HTERT RPE-1 (cell line): ENCODE data around the gene SETD7.
"Not testable (repeated sequence)": the region's sequence is repeated elsewhere in the genome, so short reads cannot be mapped to it uniquely, and the experiment has no call there.

Experiments
- in situ Hi-C: fragments of 300-500 bp; cut with MboI; formaldehyde crosslinking; loops from 4 replicates; pipeline ENCODE4 v1.14.3; 2020; ENCODE audit warnings: low sequenced_read_pairs

The SETD7 gene

DNA sequence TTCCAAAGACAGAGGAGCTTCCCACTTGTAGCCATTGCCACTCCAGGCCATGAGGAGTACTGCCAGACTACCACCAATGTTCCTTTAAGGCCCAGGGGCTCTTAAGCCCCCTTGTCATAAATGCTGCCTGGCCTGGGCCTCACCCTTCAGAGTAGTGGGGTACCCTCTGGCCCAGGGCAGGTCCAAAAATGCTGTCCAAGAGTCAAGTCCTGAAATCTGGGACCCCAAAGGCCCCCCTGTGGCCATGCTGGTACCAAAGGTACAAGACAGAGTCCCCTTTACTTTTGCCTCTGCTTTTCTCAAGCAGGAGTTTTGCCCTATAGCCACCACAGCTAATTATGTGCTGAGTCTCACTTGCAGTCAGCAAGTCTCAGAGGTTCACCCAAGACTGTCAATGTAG lies 85.7 kb downstream of the SETD7 start:
- in situ Hi-C loops = no loop called here

- in situ Hi-C loops = no loop called here
Observed at GRCh38 chr4:139469869-139470268, 86.2 kb downstream of the SETD7 start.

DNA sequence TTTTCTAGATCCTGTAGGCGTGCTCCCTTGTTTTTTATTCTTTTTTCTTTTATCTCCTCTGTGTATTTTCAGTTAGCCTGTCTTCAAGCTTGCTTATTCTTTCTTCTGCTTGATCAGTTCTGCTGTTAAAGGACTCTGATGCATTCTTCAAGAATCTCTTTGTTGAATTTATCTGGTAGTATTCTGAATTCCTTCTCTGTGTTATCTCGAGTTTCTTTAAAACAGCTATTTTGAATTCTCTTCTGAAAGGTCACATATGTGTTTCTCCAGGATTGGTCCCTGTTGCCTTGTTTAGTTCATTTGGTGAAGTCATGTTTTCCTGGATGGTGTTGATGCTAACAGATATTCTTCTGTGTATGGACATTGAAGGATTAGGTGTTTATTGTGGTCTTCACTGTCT lies 86.8 kb downstream of the SETD7 start:
- in situ Hi-C loops = no loop called here

DNA sequence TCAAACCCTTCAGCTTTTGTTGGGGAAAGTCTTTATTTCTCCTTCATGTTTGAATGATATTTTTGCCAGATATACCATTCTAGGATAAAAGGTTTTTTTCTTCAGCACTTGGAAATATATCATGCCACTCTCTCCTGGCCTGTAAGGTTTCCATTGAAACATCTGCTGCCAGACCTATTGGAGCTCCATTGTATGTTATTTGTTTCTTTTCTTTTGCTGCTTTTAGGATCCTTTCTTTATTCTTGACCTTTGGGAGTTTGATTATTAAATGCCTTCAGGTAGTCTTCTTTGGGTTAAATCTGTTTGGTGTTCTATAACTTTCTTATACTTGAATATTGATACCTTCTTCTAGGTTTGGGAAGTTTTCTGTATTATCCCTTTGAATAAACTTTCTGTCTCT lies 87.3 kb downstream of the SETD7 start:
- in situ Hi-C loops = not testable (repeated sequence)

DNA sequence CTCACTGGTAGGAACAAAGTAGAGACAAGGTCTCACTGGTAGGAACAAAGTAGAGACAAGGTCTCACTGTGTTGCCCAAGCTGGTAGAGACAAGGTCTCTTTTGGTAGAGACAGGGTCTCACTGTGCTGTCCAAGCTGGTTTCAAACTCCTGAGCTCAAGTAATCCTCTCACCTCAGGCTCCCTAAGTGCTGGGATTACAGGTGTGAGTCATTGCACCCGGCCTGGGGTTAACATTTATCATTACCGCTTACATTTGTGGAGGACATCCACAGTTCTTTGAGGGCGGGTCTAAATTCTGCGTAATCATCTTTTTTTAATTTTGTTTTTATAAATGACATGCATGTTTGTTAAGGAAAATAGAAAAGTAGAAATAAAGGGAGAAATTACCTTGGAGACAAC lies 90.1 kb downstream of the SETD7 start:
- in situ Hi-C loops = no loop called here

DNA sequence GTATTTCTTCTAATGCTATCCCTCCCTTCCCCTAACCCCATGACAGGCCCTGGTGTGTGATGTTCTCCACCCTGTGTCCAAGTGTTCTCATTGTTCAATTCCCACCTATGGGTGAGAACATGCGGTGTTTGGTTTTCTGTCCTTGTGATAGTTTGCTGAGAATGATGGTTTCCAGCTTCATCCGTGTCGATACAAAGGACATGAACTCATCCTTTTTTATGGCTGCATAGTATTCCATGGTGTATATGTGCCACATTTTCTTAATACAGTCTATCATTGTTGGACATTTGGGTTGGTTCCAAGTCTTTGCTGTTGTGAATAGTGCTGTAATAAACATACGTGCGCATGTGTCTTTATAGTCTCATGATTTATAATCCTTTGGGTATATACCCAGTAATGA lies 91.5 kb downstream of the SETD7 start:
- in situ Hi-C loops = not testable (repeated sequence)

DNA sequence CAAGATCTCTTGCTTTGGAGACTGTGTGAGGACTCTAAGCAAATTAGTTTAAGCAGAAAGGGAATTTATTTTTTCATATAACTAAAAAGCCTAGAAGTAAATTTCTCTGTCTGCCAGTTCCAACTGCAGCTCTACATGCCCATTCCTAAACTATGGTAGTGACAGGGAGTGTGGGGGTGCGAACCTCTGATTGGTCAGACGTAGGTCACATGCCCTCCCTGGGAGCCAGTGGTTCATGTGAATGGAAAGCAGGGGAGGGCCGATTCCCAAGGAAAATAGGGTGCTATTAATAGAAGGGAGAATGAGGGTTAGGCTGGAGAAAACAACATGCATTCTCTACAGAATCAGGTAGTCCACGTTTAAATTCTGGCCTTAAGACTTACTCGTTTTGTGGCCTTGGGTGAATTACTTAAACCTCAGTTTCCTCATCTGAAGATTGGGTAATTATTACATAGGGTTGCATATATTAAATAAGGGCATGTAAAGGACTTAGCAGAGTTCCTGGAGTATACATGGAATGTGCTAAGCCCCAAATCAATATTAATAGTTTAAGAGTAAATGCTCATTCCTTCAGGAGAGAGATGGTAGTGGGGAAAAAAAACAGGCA lies 94.9 kb downstream of the SETD7 start:
- in situ Hi-C loops = no loop called here

GRCh38 chr4:139460565-139460964 lies 95.5 kb downstream of the SETD7 start:
- in situ Hi-C loops = no loop called here

GRCh38 chr4:139458999-139459398 lies 97.0 kb downstream of the SETD7 start:
- in situ Hi-C loops = no loop called here

DNA sequence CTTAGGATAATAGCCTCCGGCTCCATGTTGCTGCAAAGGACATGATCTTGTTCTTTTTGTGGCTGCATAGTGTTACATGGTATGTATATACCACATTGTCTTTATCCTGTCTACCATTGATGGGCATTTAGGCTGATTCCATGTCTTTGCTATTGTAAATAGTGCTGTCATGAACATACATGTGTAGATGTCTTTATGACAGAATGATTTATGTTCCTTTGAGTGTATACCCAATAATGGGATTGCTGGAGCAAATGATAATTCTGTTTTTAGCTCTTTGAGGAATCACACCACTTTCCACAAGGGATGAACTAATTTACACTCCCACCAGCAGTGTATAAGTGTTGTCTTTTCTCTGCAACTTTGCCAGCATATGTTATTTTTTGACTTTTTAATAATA lies 97.5 kb downstream of the SETD7 start:
- in situ Hi-C loops = no loop called here

GRCh38 chr4:139457318-139457717 lies 98.7 kb downstream of the SETD7 start:
- in situ Hi-C loops = no loop called here

GRCh38 chr4:139455126-139455538 lies 100.9 kb downstream of the SETD7 start:
- in situ Hi-C loops = no loop called here

DNA sequence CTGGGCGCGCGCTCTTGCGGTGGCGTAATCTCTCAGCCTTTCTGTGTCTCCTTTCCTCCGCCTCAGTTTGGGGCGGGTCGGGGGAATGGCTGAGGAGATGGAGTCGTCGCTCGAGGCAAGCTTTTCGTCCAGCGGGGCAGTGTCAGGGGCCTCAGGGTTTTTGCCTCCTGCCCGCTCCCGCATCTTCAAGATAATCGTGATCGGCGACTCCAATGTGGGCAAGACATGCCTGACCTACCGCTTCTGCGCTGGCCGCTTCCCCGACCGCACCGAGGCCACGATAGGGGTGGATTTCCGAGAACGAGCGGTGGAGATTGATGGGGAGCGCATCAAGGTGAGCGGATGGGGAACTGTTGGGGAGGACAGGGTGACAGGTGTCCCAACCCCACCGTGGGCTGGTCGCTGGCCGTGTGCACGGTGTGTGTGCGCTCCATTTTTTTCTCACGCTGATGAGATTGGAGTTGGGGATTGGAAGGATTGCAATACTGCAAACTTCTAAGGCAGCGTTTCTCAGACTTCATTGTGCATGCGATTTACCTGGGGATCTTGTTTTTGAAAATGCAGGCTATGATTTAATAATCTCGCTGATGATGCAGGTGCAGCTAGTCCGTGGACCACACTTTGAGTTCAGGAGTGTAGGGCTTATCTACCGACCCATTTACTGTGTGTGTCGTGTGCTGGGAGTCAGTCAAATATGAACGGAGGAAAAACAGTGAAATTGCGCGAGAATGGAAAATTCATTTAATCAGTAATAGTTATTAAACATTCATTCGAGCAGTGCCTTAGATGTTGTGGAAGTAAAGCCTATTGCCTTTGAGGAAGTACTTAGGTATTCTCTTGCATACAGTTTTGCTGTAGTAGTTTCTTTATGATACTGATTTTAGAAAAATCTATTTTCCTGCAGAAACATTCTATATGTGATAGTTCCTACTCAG lies 101.6 kb downstream of the SETD7 start, which contains the start of gene RAB33B:
Gene RAB33B, plus strand, starts transcription at position 11 of the 935 bp plus-strand sequence. Its CDS starts 75 bp downstream, at position 86.
- in situ Hi-C loops = no loop called here

DNA sequence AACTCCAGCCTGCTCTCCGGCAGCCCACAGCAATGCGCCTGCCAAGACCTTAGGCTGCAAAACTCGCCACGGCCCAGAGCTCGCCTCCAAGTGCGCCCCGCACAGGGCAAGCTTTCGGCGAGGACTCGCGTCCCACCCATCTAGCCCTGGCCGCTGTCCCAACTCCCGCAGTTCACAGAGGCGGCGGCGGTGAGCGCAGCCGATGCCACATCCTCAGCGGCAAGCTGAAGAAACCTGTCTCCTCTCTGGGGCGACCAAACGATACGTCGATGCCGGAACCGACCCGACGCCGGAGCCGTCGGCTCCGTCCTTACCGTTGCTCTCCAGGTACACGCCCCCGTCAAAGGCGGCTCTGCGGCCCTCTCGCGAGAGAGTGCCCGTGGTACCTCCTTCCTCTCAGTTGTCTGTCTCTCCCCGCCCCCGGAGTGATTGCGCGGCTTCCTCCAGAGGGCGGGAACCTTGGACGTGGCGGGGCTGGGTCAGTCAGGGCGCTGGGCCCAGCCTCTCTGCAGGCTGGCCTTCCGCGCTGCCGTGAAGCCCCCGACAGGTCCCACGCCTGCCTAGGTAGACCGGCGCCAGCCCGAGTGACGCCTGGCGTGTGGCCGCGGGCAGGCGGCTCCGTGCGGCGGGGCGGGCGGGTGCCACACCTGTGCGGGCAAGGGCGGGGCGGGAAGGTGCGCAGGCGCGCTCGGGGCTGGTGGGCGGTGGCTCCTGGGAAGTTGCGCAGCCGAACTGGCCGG lies 102.5 kb downstream of the SETD7 start:
- in situ Hi-C loops = no loop called here

DNA sequence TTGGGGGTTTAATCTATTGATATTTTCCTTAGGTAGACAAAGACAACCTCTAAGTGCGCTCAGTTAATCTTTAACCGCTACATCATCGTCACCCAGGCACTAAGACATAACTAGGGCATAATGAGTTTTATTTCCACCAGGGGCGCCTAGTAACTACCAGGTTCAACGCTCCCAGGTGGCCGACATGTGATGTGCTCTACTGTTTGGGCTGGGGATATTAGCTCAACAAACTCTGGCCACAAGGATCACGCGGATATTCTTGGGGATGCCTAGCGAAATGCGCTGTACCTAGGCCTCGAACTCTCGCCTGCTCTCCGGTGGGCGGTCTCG lies 103.0 kb downstream of the SETD7 start:
- in situ Hi-C loops = no loop called here

- in situ Hi-C loops = no loop called here
Observed at GRCh38 chr4:139451997-139452396, 104.0 kb downstream of the SETD7 start.

DNA sequence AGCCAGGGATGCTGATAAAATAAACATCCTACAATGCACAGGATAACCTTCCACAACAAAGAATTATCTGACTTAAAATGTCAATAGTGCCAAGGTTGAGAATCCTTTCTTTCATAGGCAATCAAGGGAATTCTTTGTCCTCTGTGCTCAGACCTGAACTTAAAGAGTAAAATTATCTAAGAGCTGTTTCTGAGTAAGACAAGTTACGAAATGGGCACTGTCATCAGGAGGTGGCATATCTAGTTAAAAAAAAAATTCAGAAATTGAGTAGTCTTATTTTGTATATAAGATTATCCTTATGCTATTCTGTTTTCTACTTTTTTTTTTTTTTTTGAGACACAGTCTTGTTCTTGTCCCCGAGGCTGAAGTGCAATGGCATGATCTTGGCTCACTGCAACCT lies 105.4 kb downstream of the SETD7 start:
- in situ Hi-C loops = no loop called here

DNA sequence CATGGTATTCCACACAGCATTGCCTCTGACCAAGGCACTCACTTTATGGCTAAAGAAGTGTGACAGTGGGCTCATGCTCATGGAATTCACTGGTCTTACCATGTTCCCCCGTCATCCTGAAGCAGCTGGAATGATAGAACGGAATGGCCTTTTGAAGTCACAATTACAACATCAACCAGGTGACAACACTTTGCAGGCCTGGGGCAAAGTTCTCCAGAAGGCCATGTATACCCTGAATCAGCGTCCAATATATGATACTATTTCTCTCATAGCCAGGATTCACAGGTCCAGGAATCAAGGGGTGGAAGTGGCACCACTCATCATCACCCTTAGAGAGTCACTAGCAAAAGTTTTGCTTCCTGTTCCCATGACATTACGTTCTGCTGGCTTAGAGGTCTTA lies 108.9 kb downstream of the SETD7 start:
- in situ Hi-C loops = not testable (repeated sequence)
